Posterior cingulate gyrus (tissue), 11 donors: ENCODE results near the gene PWWP2A.

ENCODE experiments used
- DNase-seq, 10 donors: peaks; one replicate each; pipeline versions ENCODE4 v3.0.0 to v3.0.0-alpha.2; 2020 to 2021; ENCODE audit warnings: mixed read lengths in 3 of 10
- intact Hi-C: fragments of 100-400 bp; cut with DNase I; formaldehyde crosslinking; loops from one replicate; pipeline ENCODE4 v1.15.1; 2023

Gene PWWP2A

GRCh38 chr5:160133918-160134304 is 14.7 kb upstream of the PWWP2A start:
- intact Hi-C loops = no loop called here
- no peak for DNase-seq

- DNase-seq = peak in 4 of 10 donors; percentile 6 to 74 (median 30)
- intact Hi-C loops = no loop called here
Measured at GRCh38 chr5:160133071-160133917, 14.0 kb upstream of the PWWP2A start.

GRCh38 chr5:160129841-160130240 is 10.6 kb upstream of the PWWP2A start:
- intact Hi-C loops = no loop called here
- DNase-seq = no peak

GRCh38 chr5:160128632-160129031 is 9.4 kb upstream of the PWWP2A start:
- DNase-seq = peak in 1 of 10 donors; percentile 2
- intact Hi-C loops = no loop called here

GRCh38 chr5:160119905-160120266 is 636 bp upstream of the PWWP2A start:
- intact Hi-C loops = loop anchor here (2.0 kb wide), 2 partner anchors 47 to 55 kb away; no protein-coding TSS in a partner anchor
- no peak for DNase-seq

- intact Hi-C loops = loop anchor here (2.0 kb wide), 2 partner anchors 48 to 56 kb away; no protein-coding TSS in a partner anchor
- peak; percentile 23 to 92 (median 56) for DNase-seq
Measured at GRCh38 chr5:160118349-160119141, 705 bp downstream of the PWWP2A start.

- intact Hi-C loops = no loop called here
- DNase-seq = peak in 1 of 10 donors; percentile 62
Measured at GRCh38 chr5:160116991-160117390, 2.3 kb downstream of the PWWP2A start.

GRCh38 chr5:160108124-160108523 is 11.1 kb downstream of the PWWP2A start:
- intact Hi-C loops = no loop called here
- peak in 2 of 10 donors; percentile 20 to 53 for DNase-seq

GRCh38 chr5:160105686-160106360 is 13.4 kb downstream of the PWWP2A start:
- intact Hi-C loops = no loop called here

GRCh38 chr5:160097991-160098390 is 21.3 kb downstream of the PWWP2A start:
- intact Hi-C loops = no loop called here
- DNase-seq = no peak

More at GRCh38 chr5:160105686-160106360, 13.4 kb downstream of the PWWP2A start:
- DNase-seq = no peak

- no peak for DNase-seq
- intact Hi-C loops = no loop called here
Measured at GRCh38 chr5:160096178-160096577, 23.1 kb downstream of the PWWP2A start.

- DNase-seq = no peak
- intact Hi-C loops = no loop called here
Measured at GRCh38 chr5:160092960-160093707, 26.1 kb downstream of the PWWP2A start.

GRCh38 chr5:160092514-160092913 is 26.7 kb downstream of the PWWP2A start:
- DNase-seq = peak in 1 of 10 donors; percentile 24
- intact Hi-C loops = no loop called here

GRCh38 chr5:160090059-160090458 is 29.2 kb downstream of the PWWP2A start:
- intact Hi-C loops = no loop called here
- DNase-seq = no peak

GRCh38 chr5:160089531-160089930 is 29.7 kb downstream of the PWWP2A start:
- no peak for DNase-seq
- intact Hi-C loops = no loop called here

- intact Hi-C loops = no loop called here
- DNase-seq = no peak
Measured at GRCh38 chr5:160088805-160089204, 30.4 kb downstream of the PWWP2A start.

GRCh38 chr5:160087199-160087598 is 32.1 kb downstream of the PWWP2A start:
- intact Hi-C loops = no loop called here

GRCh38 chr5:160084144-160084543 is 35.1 kb downstream of the PWWP2A start:
- intact Hi-C loops = no loop called here
- no peak for DNase-seq

More at GRCh38 chr5:160087199-160087598, 32.1 kb downstream of the PWWP2A start:
- DNase-seq = no peak

- intact Hi-C loops = no loop called here
- no peak for DNase-seq
Measured at GRCh38 chr5:160083501-160083900, 35.7 kb downstream of the PWWP2A start.
